ENCODE results near the gene ESR1. TPM values are rescaled to one million over a fixed set of nuclear protein-coding genes. Genes with fewer than 3 reads are reported as not detected.
"Not testable (repeated sequence)": the region's sequence is repeated elsewhere in the genome, so short reads cannot be mapped to it uniquely, and the experiment has no call there.

ESR1 gene
- total and polyA plus RNA-seq, 2 donors (not counting 3 experiments of a cell fraction or from before 2014, with no cell fraction given) = 0.01 TPM; not detected in 1

DNA sequence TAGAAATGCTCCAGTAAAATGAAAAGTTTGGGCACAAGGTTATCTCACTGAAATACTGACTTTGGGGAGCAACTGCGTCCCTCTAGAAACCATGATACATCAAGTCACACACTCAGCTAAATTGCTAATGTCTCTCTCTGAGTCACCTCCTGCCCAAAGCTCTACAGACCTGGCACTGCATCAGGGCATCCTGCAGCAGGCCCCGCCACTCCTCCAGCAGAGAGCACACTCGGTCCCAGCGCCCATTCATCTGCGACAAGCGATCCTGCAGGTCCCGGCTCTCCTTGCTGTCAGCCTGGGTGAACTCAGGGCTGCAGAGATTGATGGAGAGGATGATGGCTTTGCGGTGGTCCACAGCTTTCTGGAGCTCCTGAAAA, 329.0 kb downstream of the ESR1 start:
- Histone ChIP-seq H3K9ac (replicated peaks; ENCODE audit: extremely low read depth, insufficient read depth, low read length) (no peak overlapping the region), H3K4me1 (ENCODE audit: control insufficient read depth, extremely low read depth, insufficient read depth, low read length) (peaks cover 5% of the 10 kb centered on the region), H3K79me2 (ENCODE audit: control insufficient read depth, insufficient read depth, low read length) (no peaks in the 10 kb centered on the region), H3K9me3 (replicated peaks; ENCODE audit: control insufficient read depth, insufficient read depth, low read length) (no peaks in the 10 kb centered on the region), H3K27me3 (ENCODE audit: control insufficient read depth in 2 of 2, insufficient read depth in 2 of 2, low read length in 2 of 2) (no peaks in the 10 kb centered on the region), H3K27ac (ENCODE audit: insufficient read depth, low read depth, low read length) (no peak overlapping the region), H3K36me3 (ENCODE audit: control insufficient read depth in 2 of 2, extremely low read depth in 1 of 2, insufficient read depth in 2 of 2, low read length in 2 of 2) (peaks cover 0 to 4% of the 10 kb centered on the region in 2 experiments), H4K20me1 (replicated peaks; ENCODE audit: control insufficient read depth, extremely low read depth, insufficient read depth, low read length) (no peaks in the 10 kb centered on the region), H3K9me1 (replicated peaks; ENCODE audit: control insufficient read depth, extremely low read depth, insufficient read depth, low read length) (no peaks in the 10 kb centered on the region), H3K4me2 (ENCODE audit: insufficient read depth, low read length) (no peak overlapping the region), H2AFZ (ENCODE audit: low read depth, low read length) (no peak overlapping the region), H3K4me3 (replicated peaks in 1 of 3; ENCODE audit: insufficient read depth in 1 of 3, low read depth in 1 of 3, low read length in 3 of 3) (no peak overlapping the region)
- BruUV-seq (replicated peaks) = no TSS peak
- DNase-seq (ENCODE audit: low read depth, low spot score) (peak; percentile 20), FAIRE-seq (peak; percentile 83)
- POLR2A ChIA-PET = no interaction called here
- dilution Hi-C loops (cut with MboI; ENCODE audit: extremely low pct_ligation_motif_present, low sequenced_read_pairs) = no loop called here
- CTCF ChIA-PET = interaction anchor here (0.6 to 2.6 kb wide), 3 partner anchors 12 to 244 kb away, joined by 3 to 9 read pairs (median 3); no protein-coding TSS in a partner anchor
- intact Hi-C loops (cut with micrococcal nuclease) = no loop called here
- TF ChIP-seq, protein P1, sequence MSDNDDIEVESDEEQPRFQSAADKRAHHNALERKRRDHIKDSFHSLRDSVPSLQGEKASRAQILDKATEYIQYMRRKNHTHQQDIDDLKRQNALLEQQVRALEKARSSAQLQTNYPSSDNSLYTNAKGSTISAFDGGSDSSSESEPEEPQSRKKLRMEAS (IDR thresholded peaks at IDR 0.05; ENCODE audit: insufficient read depth, insufficient read length) = no peak
- peak; percentile 15 for TF ChIP-seq FOS (IDR thresholded peaks at IDR 0.05; ENCODE audit: borderline replicate concordance, insufficient read depth, low read length)
- TF ChIP-seq JUN (IDR thresholded peaks at IDR 0.05; ENCODE audit: borderline replicate concordance, insufficient read depth, insufficient read length, low read depth) = no peak
- no peak for TF ChIP-seq CTCF (IDR thresholded peaks at IDR 0.05; ENCODE audit: extremely low read depth in 1 of 2, insufficient read depth in 1 of 2, low read depth in 1 of 2, low read length in 2 of 2)
- TF ChIP-seq EZH2 (IDR thresholded peaks at IDR 0.05; ENCODE audit: borderline replicate concordance, low read depth, low read length, severe bottlenecking) = no peak
- TF ChIP-seq GATA2 (IDR thresholded peaks at IDR 0.05; ENCODE audit: insufficient read depth, insufficient read length, low read depth, low read length) = no peak

GRCh38 chr6:152138344-152138743, 330.9 kb downstream of the ESR1 start:
- H4K20me1 ChIP-seq (replicated peaks; ENCODE audit: control insufficient read depth, extremely low read depth, insufficient read depth, low read length); H3K9me1 ChIP-seq (replicated peaks; ENCODE audit: control insufficient read depth, extremely low read depth, insufficient read depth, low read length); POLR2A ChIA-PET; DNase-seq (ENCODE audit: low read depth, low spot score); H3K4me3 ChIP-seq (replicated peaks in 1 of 3; ENCODE audit: insufficient read depth in 1 of 3, low read depth in 1 of 3, low read length in 3 of 3); H3K36me3 ChIP-seq (ENCODE audit: control insufficient read depth in 2 of 2, extremely low read depth in 1 of 2, insufficient read depth in 2 of 2, low read length in 2 of 2); H3K4me1 ChIP-seq (ENCODE audit: control insufficient read depth, extremely low read depth, insufficient read depth, low read length); H3K79me2 ChIP-seq (ENCODE audit: control insufficient read depth, insufficient read depth, low read length); H3K9ac ChIP-seq (replicated peaks; ENCODE audit: extremely low read depth, insufficient read depth, low read length); intact Hi-C loops (cut with micrococcal nuclease); H2AFZ ChIP-seq (ENCODE audit: low read depth, low read length); H3K27ac ChIP-seq (ENCODE audit: insufficient read depth, low read depth, low read length); H3K4me2 ChIP-seq (ENCODE audit: insufficient read depth, low read length); dilution Hi-C loops (cut with MboI; ENCODE audit: extremely low pct_ligation_motif_present, low sequenced_read_pairs); FAIRE-seq; BruUV-seq (replicated peaks); H3K9me3 ChIP-seq (replicated peaks; ENCODE audit: control insufficient read depth, insufficient read depth, low read length); H3K27me3 ChIP-seq (ENCODE audit: control insufficient read depth in 2 of 2, insufficient read depth in 2 of 2, low read length in 2 of 2): not testable (repeated sequence)
- CTCF ChIA-PET = interaction anchor here (1.3 kb wide), 1 partner anchor 14 kb away, joined by 4 read pairs; no protein-coding TSS in a partner anchor
